ENCODE measurements around the gene MACROD2.

DNA sequence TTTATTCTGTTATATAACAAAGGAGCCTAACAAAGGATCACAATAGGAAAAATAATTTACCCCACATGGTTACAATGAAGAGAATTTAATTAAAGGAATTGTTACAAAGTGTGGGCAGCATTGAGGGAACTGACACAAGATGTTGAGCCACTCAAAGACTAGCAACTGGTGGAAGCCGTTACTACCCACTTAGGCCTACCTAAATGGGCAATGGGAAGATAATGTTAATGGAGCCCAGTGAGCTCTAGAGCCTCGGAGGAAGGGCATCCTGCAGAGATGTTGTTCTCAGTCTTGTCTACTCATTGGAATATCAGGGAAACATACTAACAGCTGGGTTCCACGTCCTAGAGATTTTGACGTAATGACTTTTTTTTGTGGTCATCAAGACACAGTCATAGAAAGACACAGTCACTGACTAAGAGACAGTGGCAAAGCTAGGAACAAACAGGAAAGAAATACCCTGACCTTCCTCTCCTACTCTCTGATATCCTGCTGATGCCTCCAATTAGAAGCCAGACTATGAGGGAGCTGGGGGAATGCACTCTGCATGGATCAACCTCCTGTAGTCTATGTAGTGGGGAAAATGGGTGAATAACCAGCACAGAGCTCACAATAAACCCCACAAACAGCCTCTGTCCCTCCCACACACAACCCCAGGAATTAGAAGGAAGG is 865.8 kb downstream of the MACROD2 start:
- TF ChIP-seq, protein P1, sequence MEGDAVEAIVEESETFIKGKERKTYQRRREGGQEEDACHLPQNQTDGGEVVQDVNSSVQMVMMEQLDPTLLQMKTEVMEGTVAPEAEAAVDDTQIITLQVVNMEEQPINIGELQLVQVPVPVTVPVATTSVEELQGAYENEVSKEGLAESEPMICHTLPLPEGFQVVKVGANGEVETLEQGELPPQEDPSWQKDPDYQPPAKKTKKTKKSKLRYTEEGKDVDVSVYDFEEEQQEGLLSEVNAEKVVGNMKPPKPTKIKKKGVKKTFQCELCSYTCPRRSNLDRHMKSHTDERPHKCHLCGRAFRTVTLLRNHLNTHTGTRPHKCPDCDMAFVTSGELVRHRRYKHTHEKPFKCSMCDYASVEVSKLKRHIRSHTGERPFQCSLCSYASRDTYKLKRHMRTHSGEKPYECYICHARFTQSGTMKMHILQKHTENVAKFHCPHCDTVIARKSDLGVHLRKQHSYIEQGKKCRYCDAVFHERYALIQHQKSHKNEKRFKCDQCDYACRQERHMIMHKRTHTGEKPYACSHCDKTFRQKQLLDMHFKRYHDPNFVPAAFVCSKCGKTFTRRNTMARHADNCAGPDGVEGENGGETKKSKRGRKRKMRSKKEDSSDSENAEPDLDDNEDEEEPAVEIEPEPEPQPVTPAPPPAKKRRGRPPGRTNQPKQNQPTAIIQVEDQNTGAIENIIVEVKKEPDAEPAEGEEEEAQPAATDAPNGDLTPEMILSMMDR (conservative IDR thresholded peaks at IDR 0.05; ENCODE audit: low read depth in 2 of 2), result no peak
- TF ChIP-seq, protein P2, sequence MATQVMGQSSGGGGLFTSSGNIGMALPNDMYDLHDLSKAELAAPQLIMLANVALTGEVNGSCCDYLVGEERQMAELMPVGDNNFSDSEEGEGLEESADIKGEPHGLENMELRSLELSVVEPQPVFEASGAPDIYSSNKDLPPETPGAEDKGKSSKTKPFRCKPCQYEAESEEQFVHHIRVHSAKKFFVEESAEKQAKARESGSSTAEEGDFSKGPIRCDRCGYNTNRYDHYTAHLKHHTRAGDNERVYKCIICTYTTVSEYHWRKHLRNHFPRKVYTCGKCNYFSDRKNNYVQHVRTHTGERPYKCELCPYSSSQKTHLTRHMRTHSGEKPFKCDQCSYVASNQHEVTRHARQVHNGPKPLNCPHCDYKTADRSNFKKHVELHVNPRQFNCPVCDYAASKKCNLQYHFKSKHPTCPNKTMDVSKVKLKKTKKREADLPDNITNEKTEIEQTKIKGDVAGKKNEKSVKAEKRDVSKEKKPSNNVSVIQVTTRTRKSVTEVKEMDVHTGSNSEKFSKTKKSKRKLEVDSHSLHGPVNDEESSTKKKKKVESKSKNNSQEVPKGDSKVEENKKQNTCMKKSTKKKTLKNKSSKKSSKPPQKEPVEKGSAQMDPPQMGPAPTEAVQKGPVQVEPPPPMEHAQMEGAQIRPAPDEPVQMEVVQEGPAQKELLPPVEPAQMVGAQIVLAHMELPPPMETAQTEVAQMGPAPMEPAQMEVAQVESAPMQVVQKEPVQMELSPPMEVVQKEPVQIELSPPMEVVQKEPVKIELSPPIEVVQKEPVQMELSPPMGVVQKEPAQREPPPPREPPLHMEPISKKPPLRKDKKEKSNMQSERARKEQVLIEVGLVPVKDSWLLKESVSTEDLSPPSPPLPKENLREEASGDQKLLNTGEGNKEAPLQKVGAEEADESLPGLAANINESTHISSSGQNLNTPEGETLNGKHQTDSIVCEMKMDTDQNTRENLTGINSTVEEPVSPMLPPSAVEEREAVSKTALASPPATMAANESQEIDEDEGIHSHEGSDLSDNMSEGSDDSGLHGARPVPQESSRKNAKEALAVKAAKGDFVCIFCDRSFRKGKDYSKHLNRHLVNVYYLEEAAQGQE (IDR thresholded peaks at IDR 0.05; ENCODE audit: unreplicated experiment), result no peak
- TF ChIP-seq EZH2 (IDR thresholded peaks at IDR 0.05; ENCODE audit: low read depth, unreplicated experiment) (no peak), EZH2phosphoT487 (IDR thresholded peaks at IDR 0.05; ENCODE audit: unreplicated experiment) (no peak), POLR2AphosphoS5 (IDR thresholded peaks at IDR 0.05; ENCODE audit: low read depth) (no peak), STAT1 (IDR thresholded peaks at IDR 0.05; ENCODE audit: unreplicated experiment) (no peak), CREB1 (CRISPR knock-in tag; IDR thresholded peaks at IDR 0.05; ENCODE audit: low read depth) (no peak), ZNF114 (CRISPR knock-in tag; IDR thresholded peaks at IDR 0.05) (no peak)
- TF ChIP-seq, protein P3, sequence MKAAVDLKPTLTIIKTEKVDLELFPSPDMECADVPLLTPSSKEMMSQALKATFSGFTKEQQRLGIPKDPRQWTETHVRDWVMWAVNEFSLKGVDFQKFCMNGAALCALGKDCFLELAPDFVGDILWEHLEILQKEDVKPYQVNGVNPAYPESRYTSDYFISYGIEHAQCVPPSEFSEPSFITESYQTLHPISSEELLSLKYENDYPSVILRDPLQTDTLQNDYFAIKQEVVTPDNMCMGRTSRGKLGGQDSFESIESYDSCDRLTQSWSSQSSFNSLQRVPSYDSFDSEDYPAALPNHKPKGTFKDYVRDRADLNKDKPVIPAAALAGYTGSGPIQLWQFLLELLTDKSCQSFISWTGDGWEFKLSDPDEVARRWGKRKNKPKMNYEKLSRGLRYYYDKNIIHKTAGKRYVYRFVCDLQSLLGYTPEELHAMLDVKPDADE (IDR thresholded peaks at IDR 0.05), result no peak

Data from GM23338 (cell line).